ENCODE data around the gene ELOF1.

DNA sequence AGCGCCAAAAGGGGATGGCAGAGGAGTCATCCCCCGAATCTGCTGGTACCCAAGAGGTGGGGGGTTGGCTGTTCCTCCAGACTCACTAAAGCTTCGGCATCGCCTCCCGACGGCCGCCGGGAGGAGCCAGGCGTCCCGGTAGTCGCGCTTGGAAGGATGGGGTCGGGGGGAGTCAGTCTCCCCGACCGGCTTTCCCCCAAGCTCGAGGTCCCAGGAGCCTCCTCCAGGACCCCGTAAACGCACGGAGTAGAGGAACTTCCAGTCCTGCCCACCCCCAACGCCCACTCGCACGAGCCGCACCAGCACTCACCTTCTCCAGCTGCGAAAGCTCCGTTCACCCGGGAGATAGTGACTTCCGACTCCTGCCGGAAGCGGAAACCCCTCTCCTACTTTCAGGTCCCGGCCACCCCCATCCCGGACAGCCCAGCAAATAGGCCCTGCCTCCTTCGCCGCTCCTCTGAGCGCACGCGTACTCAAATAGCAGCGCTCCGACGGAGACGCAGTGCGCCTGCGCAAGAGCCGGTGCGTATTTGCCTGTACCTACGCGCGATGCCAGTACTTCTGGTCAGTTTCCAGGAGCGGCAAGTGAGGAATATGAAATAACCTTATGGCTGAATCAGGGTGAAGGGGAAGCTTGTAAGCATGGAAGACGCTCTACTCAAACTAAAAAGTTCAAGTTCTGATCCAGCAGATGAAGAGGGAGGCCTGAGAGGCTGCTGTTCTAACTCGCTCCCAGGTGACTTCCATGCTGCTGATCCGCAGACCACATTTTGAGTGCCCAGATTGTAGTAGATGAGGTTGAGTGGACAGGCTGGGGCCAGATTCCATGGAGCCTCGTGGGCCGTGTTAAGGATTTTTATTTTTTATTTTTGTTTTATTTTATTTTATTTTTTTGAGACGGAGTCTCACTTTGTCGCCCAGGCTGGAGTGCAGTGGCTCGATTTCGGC, at the start of gene ELOF1:
- TF ChIP-seq, protein P1, sequence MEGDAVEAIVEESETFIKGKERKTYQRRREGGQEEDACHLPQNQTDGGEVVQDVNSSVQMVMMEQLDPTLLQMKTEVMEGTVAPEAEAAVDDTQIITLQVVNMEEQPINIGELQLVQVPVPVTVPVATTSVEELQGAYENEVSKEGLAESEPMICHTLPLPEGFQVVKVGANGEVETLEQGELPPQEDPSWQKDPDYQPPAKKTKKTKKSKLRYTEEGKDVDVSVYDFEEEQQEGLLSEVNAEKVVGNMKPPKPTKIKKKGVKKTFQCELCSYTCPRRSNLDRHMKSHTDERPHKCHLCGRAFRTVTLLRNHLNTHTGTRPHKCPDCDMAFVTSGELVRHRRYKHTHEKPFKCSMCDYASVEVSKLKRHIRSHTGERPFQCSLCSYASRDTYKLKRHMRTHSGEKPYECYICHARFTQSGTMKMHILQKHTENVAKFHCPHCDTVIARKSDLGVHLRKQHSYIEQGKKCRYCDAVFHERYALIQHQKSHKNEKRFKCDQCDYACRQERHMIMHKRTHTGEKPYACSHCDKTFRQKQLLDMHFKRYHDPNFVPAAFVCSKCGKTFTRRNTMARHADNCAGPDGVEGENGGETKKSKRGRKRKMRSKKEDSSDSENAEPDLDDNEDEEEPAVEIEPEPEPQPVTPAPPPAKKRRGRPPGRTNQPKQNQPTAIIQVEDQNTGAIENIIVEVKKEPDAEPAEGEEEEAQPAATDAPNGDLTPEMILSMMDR (IDR thresholded peaks at IDR 0.05): peak in 1 of 4 donors; percentile 7
- peak; percentile 82 for TF ChIP-seq POLR2A (IDR thresholded peaks at IDR 0.05)
